H1 (cell line): ENCODE data around the gene PRKACA. TPM values are rescaled to one million over a fixed set of nuclear protein-coding genes. Genes with fewer than 3 reads are reported as not detected.

Experiments
- CTCF ChIA-PET: fragments of 300-600 bp; sonication (Branson Sonifier 250); formaldehyde crosslinking; loops from one replicate; lab custom pipeline; 2021; ENCODE audit not compliant: partially characterized antibody; lab: Charles Lee
- POLR2A ChIA-PET: fragments of 300-600 bp; sonication (Branson Sonifier 250); formaldehyde crosslinking; loops from one replicate; lab custom pipeline; 2021; ENCODE audit warnings: inconsistent platforms; ENCODE audit not compliant: partially characterized antibody; lab: Charles Lee
- DNase-seq, 2 experiments: peaks; one replicate each; pipeline versions ENCODE4 v3.0.0 to v3.0.0-alpha.2; 2010 to 2022; ENCODE audit warnings: low spot score in 2 of 2, low read depth in 1 of 2, mixed read lengths in 1 of 2
- FAIRE-seq: peaks from 2 replicates; lab custom pipeline; 2011; peaks lifted over from hg19 to GRCh38; lab: Jason Lieb, UNC
- H2AFZ ChIP-seq: 2 replicates; pipeline ENCODE4 v1.8.1; 2012; ENCODE audit warnings: low read length, inconsistent platforms
- H2AK5ac ChIP-seq: 2 replicates; pipeline ENCODE4 v1.6.1; 2013; ENCODE audit warnings: low read depth, low read length
- H2BK120ac ChIP-seq: replicated peaks from 2 replicates; pipeline ENCODE3; 2013; ENCODE audit warnings: low read depth, low read length, inconsistent platforms
- H2BK12ac ChIP-seq: 2 replicates; pipeline ENCODE4 v1.6.1; 2013; ENCODE audit warnings: low read depth, low read length
- H2BK15ac ChIP-seq: 2 replicates; pipeline ENCODE4 v1.6.1; 2013; ENCODE audit warnings: low read length
- H2BK20ac ChIP-seq: 2 replicates; pipeline ENCODE4 v1.6.1; 2013; ENCODE audit warnings: low read length
- H2BK5ac ChIP-seq: 2 replicates; pipeline ENCODE4 v1.6.1; 2013; ENCODE audit warnings: low read depth, low read length
- H3K14ac ChIP-seq: 2 replicates; pipeline ENCODE4 v1.6.1; 2013; ENCODE audit warnings: inconsistent platforms; ENCODE audit not compliant: insufficient read length
- H3K18ac ChIP-seq: 2 replicates; pipeline ENCODE4 v1.6.1; 2013; ENCODE audit warnings: low read length; ENCODE audit errors: extremely low read depth
- H3K23ac ChIP-seq: 2 replicates; pipeline ENCODE4 v1.6.1; 2013; ENCODE audit warnings: inconsistent platforms; ENCODE audit not compliant: insufficient read length
- H3K23me2 ChIP-seq: 2 replicates; pipeline ENCODE4 v1.6.1; 2013; ENCODE audit warnings: low read depth, low read length
- H3K27ac ChIP-seq: 2 replicates; pipeline ENCODE4 v1.6.1; 2011; ENCODE audit warnings: low read depth, low read length, inconsistent platforms
- H3K27me3 ChIP-seq, 4 experiments: replicated peaks in 1 of 4; 1 replicate in 1 of 4; 2 replicates in 3 of 4; pipeline versions ENCODE4 v1.6.1 to v1.8.1; 2011 to 2013; ENCODE audit warnings: low read length in 3 of 4, mild to moderate bottlenecking in 3 of 4, inconsistent platforms in 2 of 4, mixed read lengths in 2 of 4, moderate library complexity in 1 of 4; ENCODE audit not compliant: control insufficient read depth in 3 of 4, insufficient read depth in 3 of 4; ENCODE audit errors: extremely low read depth in 1 of 4
- H3K36me3 ChIP-seq, 4 experiments: 2 replicates each; pipeline versions ENCODE4 v1.6.1 to v1.8.1; 2011 to 2013; ENCODE audit warnings: mild to moderate bottlenecking in 4 of 4, low read length in 3 of 4, moderate library complexity in 2 of 4, control low read depth in 1 of 4, inconsistent platforms in 1 of 4; ENCODE audit not compliant: insufficient read depth in 4 of 4, control insufficient read depth in 2 of 4
- H3K4ac ChIP-seq: replicated peaks from 2 replicates; pipeline ENCODE3; 2013; ENCODE audit warnings: low read length, low read depth, mixed read lengths, inconsistent platforms; ENCODE audit not compliant: insufficient read length
- H3K4me1 ChIP-seq, 4 experiments: replicated peaks in 1 of 4; 1 replicate in 1 of 4; 2 replicates in 3 of 4; pipeline versions ENCODE4 v1.6.1 to v1.8.1; 2011 to 2013; ENCODE audit warnings: low read length in 3 of 4, inconsistent platforms in 2 of 4, mixed read lengths in 1 of 4; ENCODE audit not compliant: insufficient read depth in 4 of 4, control insufficient read depth in 3 of 4
- H3K4me2 ChIP-seq, 2 experiments: 2 replicates each; pipeline versions ENCODE4 v1.6.1 to v1.8.1; 2011 to 2013; ENCODE audit warnings: low read depth in 2 of 2, low read length in 2 of 2, control low read depth in 1 of 2, inconsistent platforms in 1 of 2, mild to moderate bottlenecking in 1 of 2; ENCODE audit not compliant: insufficient read depth in 1 of 2
- H3K4me3 ChIP-seq, 4 experiments: fragments of 200-600, 300-600 bp in 1 of 4; sonication (generic), shearing (Covaris generic), sonication (Bioruptor Twin) in 1 of 4; 2 replicates each; pipeline versions ENCODE4 v1.5.1 to v1.8.1; 2011 to 2016; ENCODE audit warnings: low read length in 4 of 4, low read depth in 3 of 4, control low read depth in 2 of 4, inconsistent platforms in 2 of 4, mild to moderate bottlenecking in 2 of 4, mixed read lengths in 1 of 4, moderate library complexity in 1 of 4; ENCODE audit not compliant: insufficient read depth in 2 of 4; ENCODE audit errors: extremely low read depth in 1 of 4
- H3K56ac ChIP-seq: replicated peaks from 2 replicates; pipeline ENCODE3; 2013; ENCODE audit warnings: low read depth, mild to moderate bottlenecking, mixed read lengths, low read length, inconsistent platforms; ENCODE audit not compliant: insufficient read length
- H3K79me1 ChIP-seq: 2 replicates; pipeline ENCODE4 v1.6.1; 2013; ENCODE audit warnings: low read depth, low read length, control low read depth
- H3K79me2 ChIP-seq, 2 experiments: 2 replicates each; pipeline versions ENCODE4 v1.6.1 to v1.8.1; 2012 to 2013; ENCODE audit warnings: low read length in 2 of 2, mild to moderate bottlenecking in 2 of 2, inconsistent platforms in 1 of 2; ENCODE audit not compliant: insufficient read depth in 2 of 2, control insufficient read depth in 1 of 2
- H3K9ac ChIP-seq, 4 experiments: replicated peaks in 1 of 4; 1 replicate in 1 of 4; 2 replicates in 3 of 4; pipeline versions ENCODE4 v1.6.1 to v1.8.1; 2011 to 2013; ENCODE audit warnings: low read depth in 3 of 4, low read length in 3 of 4, control low read depth in 2 of 4, mild to moderate bottlenecking in 2 of 4, moderate library complexity in 2 of 4, inconsistent platforms in 1 of 4; ENCODE audit errors: extremely low read depth in 1 of 4
- H3K9me3 ChIP-seq, 2 experiments: 2 replicates each; pipeline versions ENCODE4 v1.6.1 to v1.8.1; 2012 to 2013; ENCODE audit warnings: mild to moderate bottlenecking in 2 of 2, moderate library complexity in 2 of 2, control low read depth in 1 of 2, inconsistent platforms in 1 of 2, low read depth in 1 of 2, low read length in 1 of 2, mixed read lengths in 1 of 2; ENCODE audit not compliant: insufficient read depth in 2 of 2
- H4K20me1 ChIP-seq, 2 experiments: replicated peaks in 1 of 2; 2 replicates each; pipeline versions ENCODE3 to v1.8.1; 2011 to 2013; ENCODE audit warnings: inconsistent platforms in 2 of 2, low read length in 2 of 2, mild to moderate bottlenecking in 1 of 2; ENCODE audit not compliant: insufficient read depth in 2 of 2, control insufficient read depth in 1 of 2
- H4K5ac ChIP-seq: 2 replicates; pipeline ENCODE4 v1.6.1; 2013; ENCODE audit warnings: low read length, low read depth, mixed read lengths, inconsistent platforms; ENCODE audit not compliant: insufficient read length
- H4K8ac ChIP-seq: 2 replicates; pipeline ENCODE4 v1.8.0; 2013; ENCODE audit warnings: mild to moderate bottlenecking, moderate library complexity, low read length, inconsistent platforms; ENCODE audit not compliant: insufficient read depth; ENCODE audit errors: extremely low read depth
- H4K91ac ChIP-seq: replicated peaks from 2 replicates; pipeline ENCODE3; 2013; ENCODE audit warnings: low read length, mixed read lengths, inconsistent platforms; ENCODE audit not compliant: insufficient read length
- BCL11A ChIP-seq, 2 experiments: IDR thresholded peaks; one replicate each; pipeline ENCODE4 v1.6.1; 2011; ENCODE audit warnings: low read depth in 2 of 2, low read length in 2 of 2, mild to moderate bottlenecking in 2 of 2
- GABPA ChIP-seq: IDR thresholded peaks from 2 replicates; pipeline ENCODE4 v1.6.1; 2011; ENCODE audit warnings: mild to moderate bottlenecking, low read length, moderate library complexity, borderline replicate concordance; ENCODE audit not compliant: insufficient read depth
- JUND ChIP-seq: IDR thresholded peaks from 2 replicates; pipeline ENCODE4 v1.6.1; 2011; ENCODE audit warnings: mild to moderate bottlenecking, improper control_type of control experiment, low read length
- KDM1A ChIP-seq: fragments of 200-600, 300-600 bp; sonication (generic); IDR thresholded peaks from 2 replicates; pipeline ENCODE4 v1.7.1; 2016; ENCODE audit warnings: mild to moderate bottlenecking, low read length, borderline replicate concordance
- KDM4A ChIP-seq: IDR thresholded peaks from one replicate; pipeline ENCODE4 v1.7.1; 2012; ENCODE audit warnings: low read depth, mild to moderate bottlenecking, moderate library complexity, low read length, inconsistent platforms; ENCODE audit not compliant: severe bottlenecking
- RXRA ChIP-seq: IDR thresholded peaks from 2 replicates; pipeline ENCODE4 v1.6.1; 2011; ENCODE audit warnings: low read depth, mild to moderate bottlenecking, low read length, moderate library complexity; ENCODE audit not compliant: insufficient read depth
- SIRT6 ChIP-seq: IDR thresholded peaks from one replicate; pipeline ENCODE4 v1.7.1; 2012; ENCODE audit warnings: low read length, inconsistent platforms
- SUZ12 ChIP-seq: fragments of 200-600 bp; sonication (generic); IDR thresholded peaks from 2 replicates; pipeline ENCODE4 v1.6.1; 2012; ENCODE audit warnings: mild to moderate bottlenecking, inconsistent platforms, low read length, moderate library complexity, mixed read lengths
- TCF12 ChIP-seq: IDR thresholded peaks from 2 replicates; pipeline ENCODE4 v1.6.1; 2011; ENCODE audit warnings: low read depth, mild to moderate bottlenecking, low read length
- WGBS, 2 experiments: shearing (Covaris generic) in 1 of 2; methylation state at CpG; one replicate each; pipeline versions ENCODE4 v1.1.6 to v1.1.7; 2013 to 2015; ENCODE audit warnings: low lambda C conversion rate in 2 of 2, mixed read lengths in 2 of 2, inconsistent platforms in 1 of 2, low coverage in 1 of 2, missing lambda C conversion rate in 1 of 2; ENCODE audit not compliant: insufficient replicate concordance in 2 of 2, insufficient coverage in 1 of 2, insufficient read length in 1 of 2; ENCODE audit errors: extremely low coverage in 1 of 2, missing lambda C conversion rate in 1 of 2; 5-methylcytosine and 5-hydroxymethylcytosine counted together
- polyA plus RNA-seq, 7 experiments: library from polyadenylated mRNA; depleted of rRNA in 3 of 7; stranded (reverse) in 5 of 7; unstranded in 2 of 7; fragments of >200 nt in 5 of 7; fragments of 200-250 nt in 2 of 7; gene quantifications; 1 replicate in 5 of 7; 2 replicates in 1 of 7; 4 replicates in 1 of 7; pipeline versions ENCODE4 v1.2.1 to v1.2.3, GENCODE V29; 2011 to 2013; ENCODE audit warnings: missing spikeins in 2 of 7, mixed read lengths in 2 of 7
- total RNA-seq: library from RNA; stranded (reverse); fragmentation: NEBNext Ultra II Directional; extraction: Animal tissue kit (Norgen Biotek cat#: 25700); gene quantifications from 2 replicates; pipeline ENCODE4 v1.2.1, GENCODE V29; 2021

PRKACA gene
- total and polyA plus RNA-seq, 2 of the 8 experiments (the other 6 are each of a cell fraction or from before 2014, with no cell fraction given) = 14.2 to 48.2 TPM

DNA sequence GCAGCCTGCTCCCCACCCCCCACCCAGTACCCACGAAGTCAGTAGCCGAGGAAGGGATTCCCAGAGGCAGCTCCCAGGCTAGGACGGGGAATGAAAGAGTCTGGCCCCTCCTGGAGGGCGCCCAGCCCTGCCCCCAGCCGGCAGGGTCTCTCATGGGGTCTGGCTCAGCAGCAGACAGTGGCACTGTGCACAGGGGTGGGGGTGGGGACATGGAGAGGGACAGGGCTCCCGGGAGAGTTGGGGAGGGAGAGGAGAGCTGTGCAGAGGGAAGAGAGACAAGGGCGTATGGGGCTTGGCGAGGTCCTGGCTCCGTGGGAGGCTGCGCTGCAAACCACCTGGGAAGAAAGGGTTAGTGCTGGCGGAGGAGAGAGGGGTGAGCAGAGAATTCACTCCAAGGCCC lies 46.5 kb upstream of the PRKACA start:
- FAIRE-seq (no peak), DNase-seq (no peak)
- CTCF ChIA-PET = interaction anchor here (0.6 to 1.2 kb wide), 3 partner anchors 20 to 1151 kb away, joined by 3 read pairs; partner anchors contain the start of gene ASF1B

More for the DNA sequence above, 46.5 kb upstream of the PRKACA start:
- no peak overlapping the region for H3K4me3 ChIP-seq
- no peak overlapping the region; the same call in 1 of the 2 replicates for H4K8ac ChIP-seq
- POLR2A ChIA-PET = interaction anchor here (0.6 to 1.6 kb wide), 4 partner anchors 28 to 314 kb away, joined by 3 to 10 read pairs (median 3); partner anchors contain the start of gene ASF1B
- no peaks in the 10 kb centered on the region for H3K23me2 ChIP-seq
- H3K79me1 ChIP-seq = peaks cover 4% of the 10 kb centered on the region; the same call in 1 of the 2 replicates
- H3K23ac ChIP-seq = no peak overlapping the region
- no peak overlapping the region for H3K14ac ChIP-seq
- no peak overlapping the region for H3K27ac ChIP-seq
- H3K4me2 ChIP-seq = no peak overlapping the region
- no peak for TF ChIP-seq GABPA
- no peak for TF ChIP-seq RXRA
- TF ChIP-seq TCF12 = no peak
- TF ChIP-seq SUZ12 = no peak
- TF ChIP-seq JUND = no peak
- TF ChIP-seq KDM4A = no peak
- no peak for TF ChIP-seq BCL11A (IDR thresholded peaks at IDR 0.05; ENCODE audit: low read depth in 2 of 2, low read length in 2 of 2)
- TF ChIP-seq KDM1A = no peak
- no peak for TF ChIP-seq SIRT6
- no peak overlapping the region for H2BK20ac ChIP-seq
- no peak overlapping the region for H2AFZ ChIP-seq
- H3K9me3 ChIP-seq = no peaks in the 10 kb centered on the region
- no peak overlapping the region for H3K56ac ChIP-seq
- 80% methylated on average over 3 of the region's 11 CpGs; no CpG with 5 or more reads in 1 of the 2 experiments for WGBS, 2 experiments
- peaks cover 6 to 34% (median 28%) of the 10 kb centered on the region in 4 experiments; a peak in 7 of 8 replicates for H3K36me3 ChIP-seq
- H2BK5ac ChIP-seq = no peak overlapping the region
- no peak overlapping the region for H4K91ac ChIP-seq
- H3K27me3 ChIP-seq = no peaks in the 10 kb centered on the region
- H3K4ac ChIP-seq = no peak overlapping the region
- H3K79me2 ChIP-seq = no peaks in the 10 kb centered on the region
- H2AK5ac ChIP-seq = no peak overlapping the region
- H3K9ac ChIP-seq = no peak overlapping the region
- H2BK120ac ChIP-seq = no peak overlapping the region
- H2BK12ac ChIP-seq = no peak overlapping the region
- H4K5ac ChIP-seq = no peak overlapping the region
- H2BK15ac ChIP-seq = no peak overlapping the region
- H3K18ac ChIP-seq = no peak overlapping the region
- peaks cover 7 to 19% of the 10 kb centered on the region in 2 experiments for H4K20me1 ChIP-seq
- peaks cover 0 to 7% (median 4%) of the 10 kb centered on the region in 4 experiments; a peak in 4 of 7 replicates for H3K4me1 ChIP-seq
